GM21529 (cell line): ENCODE results near the gene BHLHA15.

ENCODE experiments used
- ATAC-seq: cut with Tn5 transposase; IDR thresholded peaks from one replicate; pipeline ENCODE4 v1.9.1; 2021; ENCODE audit not compliant: unreplicated experiment

BHLHA15 gene

DNA sequence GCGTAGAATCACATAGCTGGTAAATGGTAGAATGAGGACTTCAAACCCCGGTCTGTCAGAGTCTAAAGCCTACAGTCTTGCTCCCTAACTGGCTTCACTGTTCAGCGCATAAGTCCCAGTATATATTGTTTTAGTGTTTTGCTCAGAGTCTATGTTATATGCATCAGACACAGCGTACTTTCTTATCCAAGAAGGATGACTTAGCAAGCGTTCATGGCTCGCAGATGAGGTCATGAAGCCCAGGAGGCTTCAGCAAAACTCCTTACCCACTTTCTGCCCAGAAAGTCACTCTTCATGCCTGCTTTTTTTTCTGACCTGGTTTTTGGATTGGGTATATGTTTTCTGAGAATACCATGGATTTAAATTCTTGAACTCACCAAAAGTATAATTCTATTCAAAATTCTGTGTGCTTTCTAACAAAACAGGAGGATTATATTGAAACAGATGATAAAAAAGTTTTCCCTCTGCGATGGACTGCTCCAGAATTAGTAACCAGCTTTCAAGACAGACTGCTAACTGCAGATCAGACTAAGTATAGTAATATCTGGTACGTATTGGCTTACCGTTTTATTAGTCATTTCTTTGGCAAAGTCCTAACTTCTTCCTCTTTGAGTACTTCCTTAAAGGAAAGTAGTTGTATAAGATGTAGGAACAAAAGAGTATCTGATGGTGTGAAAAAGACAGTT, 24.6 kb upstream of the BHLHA15 start:
- no peak for ATAC-seq

DNA sequence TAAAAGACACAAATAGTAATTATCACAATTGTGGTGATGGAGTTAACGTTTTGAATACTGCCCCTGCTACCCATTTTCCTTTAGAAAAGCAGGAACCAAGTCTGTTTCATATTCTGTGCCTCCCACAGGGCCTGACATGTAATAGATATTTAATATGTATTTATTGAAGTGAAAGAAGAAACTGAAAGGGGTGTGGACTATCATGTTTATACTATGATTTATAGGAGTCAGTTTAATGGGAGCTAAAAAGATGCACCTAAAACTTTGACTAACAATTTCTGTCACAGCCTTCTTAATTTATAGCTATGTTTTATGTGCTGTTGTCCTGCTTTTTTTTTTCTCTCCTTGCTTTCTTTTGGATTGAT, 24.1 kb upstream of the BHLHA15 start:
- no peak for ATAC-seq

DNA sequence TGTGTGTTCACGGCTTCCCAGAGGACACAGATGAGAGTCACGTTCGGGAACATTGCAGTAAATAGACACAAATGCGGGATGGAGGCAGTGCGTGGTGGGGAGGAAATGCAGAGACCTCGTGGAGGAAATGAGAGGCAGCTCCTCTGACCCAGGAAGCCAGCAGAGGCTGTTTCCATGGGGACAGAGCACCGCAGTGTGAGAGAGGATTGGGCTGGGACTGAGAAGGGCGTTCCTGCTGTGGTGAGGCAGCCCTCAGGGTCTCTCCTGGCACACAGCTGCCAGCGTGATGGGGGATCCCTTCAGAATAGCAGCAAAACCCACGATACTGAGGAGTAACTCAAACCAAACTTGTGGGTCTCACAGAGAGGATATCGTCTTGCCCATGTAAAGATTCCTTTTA, 21.7 kb upstream of the BHLHA15 start:
- no peak for ATAC-seq

DNA sequence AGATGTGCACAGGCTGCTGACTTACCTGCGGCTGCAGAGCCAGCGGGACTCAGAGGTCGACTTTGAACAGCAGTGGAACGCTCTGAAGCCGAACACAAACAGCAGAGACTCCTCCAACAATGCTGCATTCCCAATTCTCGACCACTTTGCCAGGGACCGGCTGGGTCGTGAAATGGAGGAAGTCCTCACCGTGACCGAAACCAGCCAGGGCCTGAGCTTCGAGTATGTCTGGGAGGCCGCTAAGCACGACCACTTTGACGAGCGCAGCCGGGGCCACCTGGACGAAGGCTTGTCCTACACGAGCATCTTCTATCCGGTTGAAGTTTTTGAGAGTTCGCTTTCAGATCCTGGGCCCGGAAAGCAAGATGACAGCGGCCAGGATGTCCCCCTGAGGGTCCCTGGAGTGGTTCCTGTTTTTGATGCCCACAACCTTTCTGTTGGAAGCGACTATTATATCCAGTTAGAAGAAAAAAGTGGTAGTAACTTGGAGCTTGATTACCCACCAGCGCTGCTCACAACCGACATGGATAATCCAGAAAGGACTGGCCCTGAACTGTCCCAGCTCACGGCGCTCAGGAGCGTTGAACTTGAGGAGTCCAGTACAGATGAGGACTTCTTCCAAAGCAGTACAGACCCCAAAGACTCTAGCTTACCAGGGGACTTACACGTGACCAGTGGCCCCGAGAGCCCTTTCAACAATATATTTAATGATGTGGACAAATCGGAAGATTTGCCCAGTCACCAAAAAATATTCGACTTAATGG, 19.4 kb upstream of the BHLHA15 start:
- no peak for ATAC-seq

- no peak for ATAC-seq
Measured at GRCh38 chr7:98192781-98193457, 18.3 kb upstream of the BHLHA15 start.

DNA sequence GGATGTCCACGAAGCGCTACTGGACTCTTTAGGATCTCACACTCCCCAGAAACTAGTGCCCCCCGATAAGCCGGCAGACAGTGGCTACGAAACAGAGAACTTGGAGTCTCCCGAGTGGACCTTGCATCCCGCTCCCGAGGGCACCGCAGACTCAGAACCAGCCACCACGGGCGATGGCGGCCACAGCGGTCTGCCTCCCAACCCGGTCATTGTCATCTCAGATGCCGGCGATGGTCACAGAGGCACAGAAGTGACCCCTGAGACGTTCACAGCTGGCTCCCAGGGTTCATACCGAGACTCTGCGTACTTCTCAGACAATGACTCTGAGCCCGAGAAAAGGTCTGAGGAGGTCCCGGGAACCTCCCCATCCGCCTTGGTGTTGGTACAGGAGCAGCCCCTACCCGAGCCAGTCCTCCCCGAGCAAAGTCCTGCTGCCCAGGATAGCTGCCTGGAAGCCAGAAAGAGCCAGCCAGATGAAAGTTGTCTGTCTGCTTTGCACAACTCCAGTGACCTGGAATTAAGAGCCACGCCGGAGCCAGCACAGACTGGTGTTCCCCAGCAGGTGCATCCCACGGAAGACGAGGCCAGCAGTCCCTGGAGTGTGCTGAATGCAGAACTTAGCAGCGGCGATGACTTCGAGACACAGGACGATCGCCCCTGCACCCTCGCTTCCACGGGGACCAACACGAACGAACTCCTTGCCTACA, 17.6 kb upstream of the BHLHA15 start:
- ATAC-seq: no peak

DNA sequence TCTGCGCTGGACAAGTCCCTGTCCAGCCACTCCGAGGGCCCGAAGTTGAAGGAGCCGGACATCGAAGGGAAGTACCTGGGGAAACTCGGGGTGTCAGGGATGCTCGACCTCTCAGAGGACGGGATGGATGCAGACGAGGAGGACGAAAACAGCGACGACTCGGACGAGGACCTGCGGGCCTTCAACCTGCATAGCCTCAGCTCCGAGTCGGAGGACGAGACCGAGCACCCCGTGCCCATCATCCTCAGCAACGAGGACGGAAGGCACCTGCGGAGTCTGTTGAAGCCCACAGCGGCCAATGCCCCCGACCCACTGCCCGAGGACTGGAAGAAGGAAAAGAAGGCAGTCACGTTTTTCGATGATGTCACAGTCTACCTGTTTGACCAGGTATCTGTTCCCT, 17.1 kb upstream of the BHLHA15 start:
- no peak for ATAC-seq

- no peak for ATAC-seq
Measured at GRCh38 chr7:98194672-98195457, 16.4 kb upstream of the BHLHA15 start.

- ATAC-seq: no peak
Measured at GRCh38 chr7:98196706-98197605, 14.3 kb upstream of the BHLHA15 start.

DNA sequence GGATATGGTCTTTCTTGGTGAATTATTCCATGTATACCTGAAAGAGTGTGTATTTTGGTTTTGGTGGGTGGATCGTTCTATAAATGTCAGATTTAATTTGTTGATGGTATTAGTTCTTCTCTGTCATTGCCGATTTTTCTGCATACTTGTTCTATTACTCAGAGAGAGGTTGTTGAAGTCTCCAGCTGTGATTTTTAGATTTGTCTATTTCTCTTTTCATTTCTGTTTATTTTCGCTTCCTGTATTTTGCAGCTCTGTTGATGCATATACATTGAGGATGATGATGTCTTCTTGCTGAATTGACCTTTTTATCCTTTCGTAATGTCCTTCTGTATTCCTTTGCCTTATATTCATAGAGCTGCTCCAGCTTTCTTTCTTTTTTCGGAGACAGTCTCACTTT, 12.1 kb upstream of the BHLHA15 start:
- ATAC-seq: no peak

GRCh38 chr7:98200364-98200763, 10.9 kb upstream of the BHLHA15 start:
- peak; percentile 39 for ATAC-seq

GRCh38 chr7:98202367-98203195, 8.7 kb upstream of the BHLHA15 start:
- ATAC-seq: peak; percentile 89

DNA sequence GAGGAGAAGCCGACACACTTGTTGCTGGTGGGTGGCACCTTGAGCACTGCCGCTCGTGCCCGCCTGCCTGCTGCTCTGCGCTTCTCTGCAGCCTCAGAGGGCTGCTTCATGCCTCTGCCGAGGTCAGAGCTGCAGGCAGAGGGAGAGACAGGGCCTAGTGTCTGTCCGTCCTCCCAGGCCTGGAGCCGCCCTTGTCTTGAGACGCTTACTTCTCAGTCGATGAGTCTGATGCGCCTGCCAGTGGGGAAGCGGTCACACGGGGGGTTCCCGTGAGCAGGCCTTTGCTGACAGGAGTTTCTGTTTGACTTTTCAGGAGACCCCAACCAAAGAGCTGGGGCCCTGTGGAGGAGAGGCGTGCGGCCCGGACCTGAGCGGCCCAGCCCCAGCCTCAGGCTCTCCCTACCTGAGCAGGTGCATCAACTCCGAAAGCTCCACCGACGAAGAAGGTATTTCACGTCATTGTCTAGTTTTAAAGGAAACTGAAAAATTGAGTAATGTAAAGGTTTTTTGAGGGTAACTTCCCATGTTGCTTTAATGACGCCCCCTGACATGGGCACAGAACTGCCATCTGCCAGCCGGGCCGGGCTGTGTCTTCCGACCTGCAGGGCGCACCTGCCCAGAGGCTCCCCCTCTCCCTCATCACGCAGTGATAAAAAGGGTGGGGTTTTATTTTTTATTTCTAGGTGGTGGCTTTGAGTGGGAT, 7.8 kb upstream of the BHLHA15 start:
- no peak for ATAC-seq

DNA sequence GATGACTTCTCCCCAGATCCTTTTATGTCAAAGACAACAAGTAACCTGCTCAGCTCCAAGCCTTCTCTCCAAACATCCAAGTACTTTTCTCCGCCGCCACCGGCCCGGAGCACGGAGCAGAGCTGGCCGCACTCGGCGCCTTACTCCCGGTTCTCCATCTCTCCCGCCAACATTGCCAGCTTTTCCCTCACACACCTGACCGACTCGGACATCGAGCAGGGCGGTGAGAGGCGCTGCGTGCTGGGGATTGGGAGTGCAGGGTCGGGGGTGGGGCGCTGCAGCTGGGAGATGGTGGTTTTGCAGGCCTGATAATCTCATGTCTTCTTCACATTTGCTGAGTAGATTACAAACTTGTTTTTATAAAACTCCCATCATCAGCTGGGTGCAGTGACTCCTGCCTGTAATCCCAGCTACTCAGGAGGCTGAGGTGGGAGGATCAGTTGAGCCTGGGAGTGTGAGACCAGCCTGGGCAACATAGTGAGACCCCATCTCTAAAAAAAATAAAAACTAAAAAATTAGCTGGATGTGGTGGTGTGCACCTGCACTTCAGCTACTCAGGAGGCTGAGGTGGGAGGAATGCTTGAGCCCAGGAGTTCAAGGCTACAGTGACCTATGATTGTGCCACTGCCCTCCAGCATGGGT, 7.2 kb upstream of the BHLHA15 start:
- no peak for ATAC-seq

- no peak for ATAC-seq
Measured at GRCh38 chr7:98204670-98205069, 6.6 kb upstream of the BHLHA15 start.

- ATAC-seq: no peak
Measured at GRCh38 chr7:98205162-98205845, 5.9 kb upstream of the BHLHA15 start.
